T-helper 2 cell treated with Interferon-gamma antibody and Interleukin-4, amounts not matched to agents 100 ng/mL and 5 ng/mL, for 36 hours (primary cell): ENCODE data around the gene S100Z. TPM values are rescaled to one million over a fixed set of nuclear protein-coding genes. Genes with fewer than 3 reads are reported as not detected.
"Not testable (repeated sequence)": the region's sequence is repeated elsewhere in the genome, so short reads cannot be mapped to it uniquely, and the experiment has no call there.

Experiments used
- intact Hi-C: fragments of 100-400 bp; cut with micrococcal nuclease; formaldehyde crosslinking; loops from one replicate; pipeline ENCODE4 v1.15.1; 2023
- total RNA-seq: library from RNA; stranded (reverse); gene quantifications from 2 replicates; pipeline ENCODE4 v1.2.3, GENCODE V29; 2022

The S100Z gene
- 1.7 TPM in 2 replicates for total RNA-seq

- intact Hi-C loops: loop anchor here (10.0 kb wide), 2 partner anchors 135 to 445 kb away; partner anchors contain the start of genes F2R and IQGAP2
Observed at GRCh38 chr5:76849419-76850291, at the start of gene S100Z. S100Z (plus strand) TSS chr5:76850014; CDS start chr5:76875360, 25,346 bp downstream.

- intact Hi-C loops: no loop called here
Observed at GRCh38 chr5:76800579-76800978, 49.2 kb upstream of the S100Z start.

- intact Hi-C loops: no loop called here
Observed at GRCh38 chr5:76801159-76801802, 48.5 kb upstream of the S100Z start.

- intact Hi-C loops: no loop called here
Observed at GRCh38 chr5:76801803-76802195, 48.0 kb upstream of the S100Z start.

GRCh38 chr5:76804266-76804665, 45.5 kb upstream of the S100Z start:
- intact Hi-C loops: no loop called here

- intact Hi-C loops: no loop called here
Observed at GRCh38 chr5:76805821-76806505, 43.9 kb upstream of the S100Z start.

GRCh38 chr5:76807296-76807695, 42.5 kb upstream of the S100Z start:
- intact Hi-C loops: no loop called here

- intact Hi-C loops: no loop called here
Observed at GRCh38 chr5:76808141-76808691, 41.6 kb upstream of the S100Z start.

GRCh38 chr5:76809141-76809540, 40.7 kb upstream of the S100Z start:
- intact Hi-C loops: no loop called here

- intact Hi-C loops: no loop called here
Observed at GRCh38 chr5:76810236-76810635, 39.6 kb upstream of the S100Z start.

GRCh38 chr5:76811214-76811613, 38.6 kb upstream of the S100Z start:
- intact Hi-C loops: no loop called here

- intact Hi-C loops: not testable (repeated sequence)
Observed at GRCh38 chr5:76812209-76812608, 37.6 kb upstream of the S100Z start.

- intact Hi-C loops: no loop called here
Observed at GRCh38 chr5:76813982-76814562, 35.7 kb upstream of the S100Z start.

GRCh38 chr5:76816110-76816831, 33.5 kb upstream of the S100Z start:
- intact Hi-C loops: no loop called here

GRCh38 chr5:76818844-76819831, 30.7 kb upstream of the S100Z start, which contains the start of gene F2RL1:
F2RL1 (plus strand) TSS chr5:76819030; CDS start chr5:76819183, 153 bp downstream.
- intact Hi-C loops: no loop called here

- intact Hi-C loops: no loop called here
Observed at GRCh38 chr5:76819851-76820525, 29.8 kb upstream of the S100Z start.

- intact Hi-C loops: no loop called here
Observed at GRCh38 chr5:76820526-76820890, 29.3 kb upstream of the S100Z start.

- intact Hi-C loops: no loop called here
Observed at GRCh38 chr5:76821136-76821535, 28.7 kb upstream of the S100Z start.
